Right ventricle myocardium superior (tissue), 1 donor: ENCODE results near the gene OR4F6. TPM values are rescaled to one million over a fixed set of nuclear protein-coding genes. Genes with fewer than 3 reads are reported as not detected.
"Not testable (repeated sequence)": the region's sequence is repeated elsewhere in the genome, so short reads cannot be mapped to it uniquely, and the experiment has no call there.

ENCODE experiments used
- ATAC-seq: fragments of 200-7000 bp; cut with Tn5 transposase; one replicate; pipeline ENCODE4 v1.9.1; 2020; ENCODE audit warnings: mild to moderate bottlenecking; ENCODE audit not compliant: poor library complexity
- DNase-seq: peaks from one replicate; pipeline ENCODE4 v3.0.0-alpha.2; 2020
- intact Hi-C: fragments of 100-400 bp; cut with DNase I; formaldehyde crosslinking; loops from one replicate; pipeline ENCODE4 v1.11.2; 2022
- long read RNA-seq: library from polyadenylated mRNA; unstranded; transcript quantifications from one replicate; pipeline ENCODE4 v2.0.0, GENCODE V29; 2021
- total RNA-seq: library from RNA; stranded (reverse); fragmentation: NEBNext Ultra II Directional; extraction: Animal tissue kit (Norgen Biotek cat#: 25700); gene quantifications from one replicate; pipeline ENCODE4 v1.2.1, GENCODE V29; 2021
- donor health status: DM: no; HTN: yes; CAD: no; lungs with severe emphysema.

The OR4F6 gene, protein sequence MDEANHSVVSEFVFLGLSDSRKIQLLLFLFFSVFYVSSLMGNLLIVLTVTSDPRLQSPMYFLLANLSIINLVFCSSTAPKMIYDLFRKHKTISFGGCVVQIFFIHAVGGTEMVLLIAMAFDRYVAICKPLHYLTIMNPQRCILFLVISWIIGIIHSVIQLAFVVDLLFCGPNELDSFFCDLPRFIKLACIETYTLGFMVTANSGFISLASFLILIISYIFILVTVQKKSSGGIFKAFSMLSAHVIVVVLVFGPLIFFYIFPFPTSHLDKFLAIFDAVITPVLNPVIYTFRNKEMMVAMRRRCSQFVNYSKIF
- not detected for total RNA-seq
- long read RNA-seq: 0 reads

DNA sequence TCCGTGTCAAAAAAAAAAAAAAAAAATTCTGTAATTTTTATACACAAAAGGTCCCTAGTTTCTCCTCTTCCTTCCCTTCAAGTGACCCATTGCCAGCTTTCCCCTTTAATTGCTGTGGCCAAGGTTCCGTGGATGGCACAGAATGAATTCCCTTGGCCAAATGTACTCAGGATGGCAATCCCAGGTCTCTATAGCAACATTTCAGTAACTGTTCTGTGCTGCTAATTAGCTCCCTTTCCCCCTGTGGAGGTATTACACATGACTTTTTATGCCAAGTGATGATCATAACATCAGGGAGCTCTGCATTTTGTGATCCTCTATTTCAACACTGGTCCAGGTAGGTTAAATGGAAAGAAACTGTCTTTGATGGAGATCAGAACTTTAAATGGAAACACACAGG is at the start of gene OR4F6:
Gene OR4F6, plus strand, starts transcription at position 301 of the 400 bp plus-strand sequence. CDS start 2,211 bp downstream, outside the sequence.
- intact Hi-C loops: no loop called here
- ATAC-seq (no peak), DNase-seq (no peak)

DNA sequence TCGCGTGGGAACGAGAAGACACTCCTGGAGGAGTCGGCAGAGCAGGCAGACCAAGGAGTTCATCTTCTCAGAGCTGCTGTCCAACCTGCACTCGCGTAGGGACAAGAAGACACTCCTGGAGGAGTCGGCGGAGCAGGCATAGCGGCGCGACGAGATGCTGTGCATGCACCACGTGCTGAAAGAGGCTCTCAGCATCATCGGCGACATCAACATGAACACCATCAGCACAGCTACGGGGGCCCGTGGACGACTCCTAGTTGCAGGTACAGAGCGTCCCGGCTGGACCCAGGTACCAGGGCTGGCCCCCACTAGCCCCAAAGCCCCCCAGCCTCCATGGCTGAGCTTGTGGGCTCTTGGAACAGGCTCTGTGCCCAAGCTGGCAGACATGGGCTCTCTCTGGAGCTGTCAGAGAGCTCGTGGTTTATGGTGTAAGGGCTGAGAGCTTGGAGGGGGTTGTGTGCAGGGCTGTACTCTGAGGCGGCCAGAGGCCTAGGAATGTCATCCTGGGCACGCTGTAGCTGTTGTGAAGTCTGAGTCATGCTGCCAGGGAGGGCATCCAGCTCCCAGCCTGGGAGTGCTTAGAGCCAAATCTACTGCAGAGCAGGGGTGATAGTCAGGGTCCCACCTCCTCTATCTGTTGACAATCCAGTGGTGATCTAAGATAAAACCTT is 38.5 kb upstream of the OR4F6 start:
- intact Hi-C loops: not testable (repeated sequence)
- DNase-seq (peak; percentile 61), ATAC-seq (peak; percentile 96)

DNA sequence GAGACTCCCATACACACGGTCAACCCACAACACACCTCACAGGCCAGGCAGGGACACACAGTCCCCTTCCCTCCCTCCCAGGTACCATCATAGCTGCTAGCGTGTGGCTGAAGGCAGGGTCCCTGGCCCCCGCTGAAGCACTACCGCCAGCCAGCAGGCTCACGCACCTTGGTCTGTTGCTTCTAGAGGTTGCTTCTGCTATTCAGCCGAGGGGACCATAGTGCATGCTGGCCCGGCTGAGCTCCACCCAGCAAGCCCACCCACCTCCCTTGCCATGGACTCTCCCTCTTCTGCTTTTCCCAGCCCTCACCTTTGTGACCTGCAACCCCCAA is 38.0 kb upstream of the OR4F6 start:
- intact Hi-C loops, ATAC-seq, DNase-seq: not testable (repeated sequence)

DNA sequence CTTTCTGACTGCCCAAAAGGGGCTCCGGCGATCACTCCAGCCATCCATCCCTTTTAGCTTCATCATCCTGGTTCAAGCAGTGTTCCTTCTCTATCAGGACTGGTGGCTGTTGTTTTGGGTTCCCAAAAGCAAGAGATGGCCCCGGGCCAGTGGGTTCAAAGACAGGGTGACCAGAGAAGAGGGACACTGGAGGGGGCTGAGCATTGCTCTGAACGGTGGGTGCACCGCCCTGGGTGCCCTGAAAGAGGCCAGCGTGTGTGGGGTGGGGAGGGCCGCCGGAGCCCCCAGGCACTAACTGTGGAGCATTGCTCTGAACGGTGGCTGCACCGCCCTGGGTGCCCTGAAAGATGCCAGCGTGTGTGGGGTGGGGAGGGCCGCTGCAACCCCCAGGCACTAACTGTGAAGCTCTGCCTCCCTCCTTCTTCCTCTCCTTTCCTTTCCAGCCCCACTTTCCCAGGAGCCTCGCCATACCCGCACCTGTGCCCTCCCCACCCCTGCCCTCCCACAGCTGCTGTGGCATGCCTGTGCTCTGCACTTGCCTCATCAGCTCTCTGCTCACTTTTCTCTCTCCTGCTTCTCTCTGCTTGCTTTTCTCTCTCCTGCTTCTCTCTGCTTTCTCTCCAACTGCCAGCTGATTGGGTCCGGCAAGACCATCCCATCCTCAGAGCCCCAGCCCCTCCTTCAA is 37.4 kb upstream of the OR4F6 start:
- DNase-seq: no peak
- no peak for ATAC-seq
- intact Hi-C loops: no loop called here

DNA sequence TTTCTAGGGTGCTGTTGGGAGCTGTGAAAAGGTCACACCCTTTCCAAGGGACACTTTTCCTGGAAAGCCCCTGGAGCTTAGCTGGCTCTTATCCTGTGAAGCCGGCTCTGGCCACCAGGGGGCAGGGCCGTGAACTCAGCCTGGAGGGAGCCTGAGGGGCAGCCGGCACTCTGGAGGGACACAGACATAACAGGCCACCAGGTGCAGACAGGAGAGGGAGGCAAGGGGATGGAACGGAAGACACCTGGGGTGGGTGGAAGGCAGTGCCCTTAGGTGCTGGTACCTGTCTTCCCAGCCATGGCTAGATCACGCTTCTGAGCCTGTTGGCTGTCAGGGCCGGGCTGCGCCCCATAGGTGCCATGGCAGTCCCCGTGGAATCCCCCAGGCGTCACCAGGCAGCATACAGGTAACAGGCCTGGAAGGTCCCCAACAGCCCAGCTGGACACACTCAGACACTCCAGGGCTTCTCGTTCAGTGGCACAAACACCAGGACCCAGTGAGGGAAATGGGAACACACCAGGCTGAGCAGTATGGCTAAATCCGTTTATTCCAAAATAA is 36.1 kb upstream of the OR4F6 start:
- intact Hi-C loops, DNase-seq, ATAC-seq: not testable (repeated sequence)

DNA sequence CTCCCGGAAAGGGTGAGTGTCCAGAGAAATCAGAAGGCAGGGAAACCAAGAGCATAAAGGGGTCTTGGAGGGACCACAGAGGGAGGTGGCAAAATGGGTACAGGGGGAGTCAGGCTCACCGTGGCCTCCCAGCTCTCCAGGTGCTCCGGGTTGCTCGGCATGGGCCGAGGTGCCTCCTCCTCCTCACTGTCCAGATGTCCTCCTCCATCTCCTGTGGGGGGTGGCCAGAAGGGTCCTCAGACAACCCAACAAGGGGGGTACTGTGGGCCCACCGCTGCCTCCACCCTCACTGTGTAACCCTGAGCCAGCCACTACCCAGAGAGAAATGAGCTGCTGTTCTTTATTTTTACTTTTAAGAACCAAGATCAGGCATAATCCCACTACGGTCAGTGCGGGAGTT is 30.4 kb upstream of the OR4F6 start:
- intact Hi-C loops: no loop called here
- DNase-seq: no peak
- ATAC-seq: no peak

DNA sequence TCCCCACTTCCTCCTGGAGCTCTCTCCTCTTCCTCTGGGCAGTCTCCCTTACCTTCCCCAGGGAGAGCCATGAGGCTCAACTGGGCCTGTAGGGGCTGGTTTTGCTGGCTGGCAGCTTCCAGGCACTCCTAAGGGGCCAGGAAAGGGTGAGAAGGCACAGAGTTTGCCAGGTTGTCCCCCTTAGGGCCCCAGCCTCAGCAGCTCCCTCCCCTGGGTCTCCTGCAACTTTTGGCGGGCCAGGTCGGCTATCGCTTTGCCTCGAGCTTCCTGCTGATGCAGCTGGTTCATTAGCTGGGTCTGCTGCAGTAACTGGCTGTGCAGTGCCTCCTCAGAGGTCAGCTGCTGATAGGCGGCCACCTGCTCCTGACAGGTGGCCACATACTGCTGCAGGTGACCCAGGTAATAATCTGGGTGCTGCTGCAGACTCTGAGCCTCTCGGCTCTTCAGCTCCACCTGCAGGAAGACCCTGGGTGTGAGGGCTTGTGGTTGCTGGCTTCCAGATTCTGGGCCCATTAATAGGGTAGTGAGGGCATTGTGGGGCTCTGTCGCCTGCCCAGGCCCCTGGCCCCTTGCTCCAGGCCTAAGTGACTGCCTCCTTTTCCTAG is 29.7 kb upstream of the OR4F6 start:
- ATAC-seq (no peak), DNase-seq (no peak)
- intact Hi-C loops: no loop called here

DNA sequence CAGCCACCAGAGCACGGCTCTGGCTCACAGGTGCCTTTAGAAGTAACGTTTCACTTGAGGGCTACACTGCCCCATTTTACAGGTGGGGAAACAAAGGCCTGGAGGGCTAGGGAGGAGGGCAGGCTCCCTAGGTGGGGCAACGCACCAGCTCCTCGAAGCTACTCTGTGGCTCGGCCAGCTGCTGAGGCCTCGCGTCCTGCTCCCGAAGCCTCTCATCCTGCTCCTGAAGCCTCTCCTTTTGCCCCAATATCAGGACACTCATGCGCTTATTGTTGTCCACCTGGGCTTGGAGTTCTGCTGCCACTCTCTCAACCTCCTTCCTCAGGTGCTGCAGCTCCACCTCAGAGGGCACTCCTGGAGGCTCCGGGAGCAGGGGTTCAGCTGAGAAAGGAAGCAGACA is 28.2 kb upstream of the OR4F6 start:
- intact Hi-C loops: no loop called here
- DNase-seq: no peak
- no peak for ATAC-seq

DNA sequence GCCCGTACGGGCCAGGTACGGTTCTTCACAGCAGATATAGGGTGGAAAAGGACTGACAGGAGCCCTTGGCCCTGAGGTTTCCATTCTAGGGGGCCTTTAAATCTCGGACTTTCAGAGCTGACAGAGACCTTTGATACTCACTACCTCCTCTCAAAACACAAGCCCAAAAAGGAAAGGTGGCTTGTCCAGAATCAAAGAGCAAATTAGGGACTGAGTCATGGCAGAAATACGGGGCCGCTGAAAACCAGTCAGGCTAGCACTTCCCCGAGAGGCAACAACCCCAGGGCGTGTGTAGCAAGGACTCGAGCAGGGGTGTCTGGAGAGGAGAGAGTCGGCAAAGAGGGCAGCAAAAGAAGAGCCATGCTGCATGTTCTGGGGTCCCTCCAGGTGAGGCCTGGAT is 24.7 kb upstream of the OR4F6 start:
- ATAC-seq, intact Hi-C loops, DNase-seq: not testable (repeated sequence)

DNA sequence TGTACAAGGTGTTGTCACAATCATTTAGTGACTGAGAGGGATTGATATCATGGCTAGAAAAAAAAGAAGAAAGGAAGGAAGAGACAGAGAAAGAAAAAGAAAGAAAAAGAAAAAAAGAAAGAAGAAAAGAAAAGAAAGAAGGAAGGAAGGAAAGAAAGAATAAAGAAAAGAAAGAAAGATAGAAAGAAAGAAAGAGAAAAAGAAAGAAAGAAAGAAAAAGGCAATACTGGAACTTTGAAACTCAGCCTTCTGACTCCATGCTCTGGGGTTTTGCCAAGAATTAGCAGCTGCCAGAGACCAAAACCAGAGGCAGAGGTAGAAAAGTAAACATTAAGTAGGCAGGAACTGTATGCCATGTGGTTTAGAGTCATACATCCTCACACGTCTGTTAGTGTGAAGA is 23.1 kb upstream of the OR4F6 start:
- intact Hi-C loops, ATAC-seq, DNase-seq: not testable (repeated sequence)

DNA sequence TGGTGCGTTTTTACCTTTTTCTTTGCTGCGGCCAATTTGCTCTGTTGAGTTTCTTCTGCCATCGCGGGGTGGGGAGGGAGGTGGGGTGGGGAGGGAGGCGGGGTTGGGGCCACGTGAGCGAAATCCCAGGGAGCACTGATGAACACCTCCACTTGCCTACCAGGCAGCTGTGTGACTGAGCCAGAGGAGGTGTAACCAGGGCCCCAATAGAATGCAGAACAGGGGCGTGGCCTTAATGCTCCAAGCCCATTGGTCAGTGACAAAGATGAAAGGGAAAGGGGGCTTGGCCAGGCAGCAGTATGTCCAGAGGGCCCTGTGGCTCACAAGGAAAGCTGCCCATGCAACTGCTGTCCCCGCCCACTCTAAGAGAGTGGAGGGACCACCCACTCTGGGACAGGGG is 21.4 kb upstream of the OR4F6 start:
- no peak for DNase-seq
- intact Hi-C loops: no loop called here
- ATAC-seq: no peak

DNA sequence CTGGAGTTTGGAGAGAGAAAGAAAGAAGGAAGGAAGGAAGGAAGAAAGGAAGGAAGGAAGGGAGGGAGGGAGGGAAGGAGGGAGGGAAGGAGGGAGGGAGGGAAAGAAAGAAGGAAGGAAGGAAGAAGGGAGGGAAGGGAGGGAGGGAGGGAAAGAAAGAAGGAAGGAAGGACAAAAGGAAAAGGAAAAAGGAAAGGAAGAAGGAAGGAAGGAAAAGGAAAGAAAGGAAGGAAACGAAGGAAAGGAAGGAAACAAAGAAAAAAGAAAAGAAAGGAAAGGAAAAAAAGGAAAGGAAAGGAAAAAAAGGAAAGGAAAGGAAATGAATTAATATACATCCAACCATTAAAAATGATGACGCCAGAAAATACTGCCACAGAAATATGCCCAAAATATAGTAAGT is 18.7 kb upstream of the OR4F6 start:
- intact Hi-C loops: no loop called here
- DNase-seq: no peak
- no peak for ATAC-seq

DNA sequence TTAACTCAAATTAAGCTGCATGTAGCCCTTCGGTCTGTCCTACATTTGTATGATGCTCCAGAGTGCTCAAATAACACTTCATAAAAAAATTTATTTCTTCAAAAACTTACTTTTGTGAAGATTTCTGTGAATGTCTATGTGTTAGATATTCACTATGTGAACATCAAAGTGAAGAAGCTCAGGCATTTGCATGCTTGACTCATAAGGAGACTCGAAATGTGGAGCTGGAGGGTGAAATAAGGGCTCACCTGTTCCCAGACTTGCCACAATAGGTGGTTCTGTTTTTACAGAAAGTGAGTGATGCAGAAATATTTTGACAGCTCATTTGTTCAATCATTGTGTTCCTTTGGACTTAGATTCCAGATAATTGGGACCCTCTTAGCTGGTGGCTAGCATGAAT is 16.9 kb upstream of the OR4F6 start:
- intact Hi-C loops, DNase-seq, ATAC-seq: not testable (repeated sequence)

DNA sequence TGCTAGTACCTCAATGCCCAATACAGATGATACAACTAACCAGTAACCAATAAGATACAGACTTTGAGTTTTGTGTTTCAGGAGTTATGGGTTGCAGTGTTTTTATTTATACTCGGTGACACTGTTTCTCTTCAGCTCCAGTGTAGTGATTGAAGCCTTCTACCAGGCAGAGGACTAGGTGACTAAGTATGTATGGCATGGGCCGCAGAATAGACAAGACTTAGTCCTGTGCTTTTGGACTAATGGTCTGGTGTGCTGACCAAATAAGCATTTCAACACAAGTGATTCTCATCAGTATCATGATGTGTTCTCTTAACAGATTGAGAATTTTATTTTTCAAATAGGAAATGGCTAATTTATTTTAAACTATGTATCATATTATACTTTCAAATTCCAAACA is 15.3 kb upstream of the OR4F6 start:
- ATAC-seq, DNase-seq, intact Hi-C loops: not testable (repeated sequence)

DNA sequence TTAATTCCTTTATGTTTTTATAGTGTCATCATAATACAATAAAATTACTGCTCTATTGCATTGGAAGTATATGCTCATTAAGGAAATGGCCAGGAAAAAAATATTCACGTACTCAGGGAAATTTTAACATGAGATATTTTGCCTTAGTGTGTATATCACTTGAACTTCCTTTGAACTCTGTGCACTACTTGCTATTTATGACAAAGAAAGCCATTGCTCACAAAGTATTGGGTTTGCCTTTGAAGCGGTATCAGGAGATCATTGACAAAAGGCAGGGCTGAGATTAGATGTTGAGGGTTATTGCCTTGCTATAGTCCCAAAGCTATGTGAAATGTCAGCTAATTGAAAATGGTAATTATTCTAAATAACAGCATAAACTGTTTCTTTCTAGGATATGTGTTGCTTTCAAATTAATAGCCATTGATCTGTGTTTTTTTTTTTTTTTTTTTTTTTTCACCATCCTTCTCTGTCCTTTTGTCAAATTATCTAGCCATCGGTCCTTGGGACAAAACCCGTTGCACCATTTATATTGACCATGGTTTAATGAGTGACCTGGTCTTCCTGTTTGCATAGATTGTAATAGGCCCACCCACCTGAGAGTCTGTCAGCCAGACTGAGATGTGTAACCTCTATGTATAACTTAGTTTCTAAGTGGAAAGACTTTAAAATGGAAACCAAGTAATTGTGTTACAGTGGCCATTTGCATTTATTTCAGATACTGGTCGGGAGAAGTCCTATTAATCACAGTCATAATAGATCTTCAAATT is 14.6 kb upstream of the OR4F6 start:
- ATAC-seq, DNase-seq, intact Hi-C loops: not testable (repeated sequence)

DNA sequence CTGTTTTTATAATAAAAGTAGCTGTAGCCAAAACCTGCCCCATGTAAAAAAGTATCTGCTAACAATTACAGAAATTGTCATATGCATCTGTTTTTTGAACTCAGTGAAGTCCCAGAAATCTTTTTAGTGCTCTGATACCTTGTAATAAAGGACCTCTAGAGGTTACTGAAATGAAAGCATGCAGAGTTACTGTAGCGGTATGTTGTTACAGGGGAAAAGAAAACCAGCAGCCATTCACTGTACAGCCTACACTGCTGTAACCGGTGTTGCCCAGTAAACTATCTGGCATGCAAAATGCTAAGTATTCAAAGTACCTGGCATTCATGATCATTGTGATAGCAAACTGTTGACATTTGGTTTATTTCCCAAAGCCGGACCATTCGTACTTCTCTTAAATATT is 12.6 kb upstream of the OR4F6 start:
- DNase-seq, ATAC-seq, intact Hi-C loops: not testable (repeated sequence)

DNA sequence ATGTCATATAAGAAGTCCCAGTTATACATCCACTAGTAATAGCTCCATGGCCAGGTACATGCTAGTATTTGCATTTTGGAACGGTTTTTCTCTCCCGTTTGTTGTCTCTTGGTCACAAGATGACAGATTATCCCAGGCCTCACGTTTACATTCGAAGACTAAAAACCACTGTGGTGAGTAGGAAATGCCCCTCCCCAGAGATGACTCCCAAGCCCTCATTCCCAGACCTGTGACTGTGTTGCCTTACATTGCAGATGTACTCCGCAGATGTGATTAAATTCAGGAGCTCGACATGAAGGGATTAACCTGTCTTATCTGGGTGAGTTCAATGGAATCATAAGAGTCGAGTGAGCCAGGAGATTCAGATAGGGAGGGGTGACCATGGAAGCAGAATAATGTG is 9.3 kb upstream of the OR4F6 start:
- ATAC-seq, intact Hi-C loops, DNase-seq: not testable (repeated sequence)

DNA sequence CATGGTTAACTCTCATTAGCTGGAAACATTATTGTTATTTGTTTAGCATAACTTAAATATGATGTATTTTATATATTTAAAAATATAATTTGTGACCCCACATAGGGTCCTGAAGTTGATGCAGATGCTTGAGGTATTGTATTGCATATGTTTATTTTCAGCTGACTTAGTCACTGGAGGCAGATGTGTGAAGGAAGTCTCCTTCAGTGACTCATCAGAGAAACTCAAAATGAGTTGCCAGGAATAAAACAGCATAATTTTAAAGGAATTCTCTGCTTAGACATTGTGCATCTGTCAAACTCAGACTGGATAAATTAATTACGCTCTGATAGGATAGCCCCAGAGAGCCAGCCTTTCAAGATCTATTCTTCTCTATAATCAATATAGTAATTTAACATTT is 7.9 kb upstream of the OR4F6 start:
- intact Hi-C loops: no loop called here

More for the DNA sequence above, 7.9 kb upstream of the OR4F6 start:
- no peak for ATAC-seq
- DNase-seq: no peak
